BLaER1 treated with 17β-estradiol and CSF1 and Interleukin-3, amounts not matched to agents 10 nM and 100 nM (cell line): ENCODE results near the gene LRRC45.

Source experiments
- H3K27ac ChIP-seq, 11 experiments: shearing (Covaris generic); formaldehyde crosslinking; 2 replicates each; pipeline ENCODE4 v1.8.1; 2022
- H3K27me3 ChIP-seq, 11 experiments: shearing (Covaris generic); formaldehyde crosslinking; 2 replicates each; pipeline ENCODE4 v1.8.1; 2022
- H3K36me3 ChIP-seq, 11 experiments: shearing (Covaris generic); formaldehyde crosslinking; 2 replicates each; pipeline ENCODE4 v1.8.1; 2022
- H3K4me1 ChIP-seq, 10 experiments: shearing (Covaris generic); formaldehyde crosslinking; 2 replicates each; pipeline ENCODE4 v1.8.1; 2022
- H3K4me2 ChIP-seq, 11 experiments: shearing (Covaris generic); formaldehyde crosslinking; 2 replicates each; pipeline ENCODE4 v1.8.1; 2022
- H3K4me3 ChIP-seq, 10 experiments: shearing (Covaris generic); formaldehyde crosslinking; 2 replicates each; pipeline ENCODE4 v1.8.1; 2022
- H3K9ac ChIP-seq, 11 experiments: shearing (Covaris generic); formaldehyde crosslinking; 2 replicates each; pipeline ENCODE4 v1.8.1; 2022
- H3K9me3 ChIP-seq, 11 experiments: shearing (Covaris generic); formaldehyde crosslinking; replicated peaks in 1 of 11; 2 replicates each; pipeline ENCODE4 v1.8.1; 2022
- H4K20me1 ChIP-seq, 11 experiments: shearing (Covaris generic); formaldehyde crosslinking; 2 replicates each; pipeline ENCODE4 v1.8.1; 2022
- Cebpa-rat ChIP-seq, 11 experiments: shearing (Covaris generic); IDR thresholded peaks; 2 replicates each; pipeline ENCODE4 v1.8.1; 2022

LRRC45 gene

GRCh38 chr17:82063424-82064415, 40.6 kb downstream of the LRRC45 start:
- H3K4me1 ChIP-seq = peaks cover 27 to 57% (median 51%) of the 10 kb centered on the region in 10 experiments
- peaks cover 52 to 59% (median 55%) of the 10 kb centered on the region in 11 experiments for H3K36me3 ChIP-seq
- H3K4me3 ChIP-seq = peak overlapping the region in 9 of 10 experiments; percentile 84 to 99 (median 97); a peak in 16 of 20 replicates

GRCh38 chr17:82064433-82065192, 41.5 kb downstream of the LRRC45 start:
- peak overlapping the region; percentile 84 to 99 (median 98) for H3K4me3 ChIP-seq
- H3K9ac ChIP-seq = peak overlapping the region; percentile 94 to 99 (median 97)
- TF ChIP-seq Cebpa-rat (IDR thresholded peaks at IDR 0.05) = no peak
- peaks cover 27 to 49% (median 42%) of the 10 kb centered on the region in 10 experiments for H3K4me1 ChIP-seq
- no peaks in the 10 kb centered on the region for H3K9me3 ChIP-seq
- H3K4me2 ChIP-seq = peak overlapping the region; percentile 92 to 100 (median 98)
- H3K27me3 ChIP-seq = no peaks in the 10 kb centered on the region
- peaks cover 0 to 55% (median 49%) of the 10 kb centered on the region in 11 experiments; a peak in 18 of 22 replicates for H4K20me1 ChIP-seq
- peak overlapping the region; percentile 90 to 96 (median 94) for H3K27ac ChIP-seq
- H3K36me3 ChIP-seq = peaks cover 43 to 50% (median 46%) of the 10 kb centered on the region in 11 experiments

More at GRCh38 chr17:82063424-82064415, 40.6 kb downstream of the LRRC45 start:
- Histone ChIP-seq H3K9ac (peak overlapping the region; percentile 94 to 99 (median 97); a peak in 20 of 22 replicates), H3K9me3 (no peaks in the 10 kb centered on the region), H3K27ac (no peak overlapping the region), H3K27me3 (no peaks in the 10 kb centered on the region), H3K4me2 (peak overlapping the region; percentile 92 to 100 (median 98)), H4K20me1 (peaks cover 0 to 64% (median 58%) of the 10 kb centered on the region in 11 experiments; a peak in 18 of 22 replicates)
- no peak for TF ChIP-seq Cebpa-rat (IDR thresholded peaks at IDR 0.05)

- peaks cover 37 to 44% (median 40%) of the 10 kb centered on the region in 11 experiments for H3K36me3 ChIP-seq
- peak overlapping the region; percentile 84 to 99 (median 98) for H3K4me3 ChIP-seq
- H3K27ac ChIP-seq = peak overlapping the region; percentile 90 to 96 (median 94)
- H3K4me1 ChIP-seq = peaks cover 27 to 42% (median 36%) of the 10 kb centered on the region in 10 experiments
- no peak for TF ChIP-seq Cebpa-rat (IDR thresholded peaks at IDR 0.05)
- H3K9me3 ChIP-seq = no peaks in the 10 kb centered on the region
- H3K9ac ChIP-seq = peak overlapping the region; percentile 94 to 99 (median 97)
- no peaks in the 10 kb centered on the region for H3K27me3 ChIP-seq
- peak overlapping the region; percentile 92 to 100 (median 98) for H3K4me2 ChIP-seq
- peaks cover 0 to 49% (median 43%) of the 10 kb centered on the region in 11 experiments; a peak in 18 of 22 replicates for H4K20me1 ChIP-seq
Measured at GRCh38 chr17:82065193-82065637, 42.1 kb downstream of the LRRC45 start.

- Histone ChIP-seq H3K27ac (peak within 1 kb of the TSS; percentile 90 to 96 (median 94)), H4K20me1 (peaks cover 0 to 43% (median 37%) of the 10 kb centered on the region in 11 experiments; a peak in 17 of 22 replicates), H3K36me3 (peaks cover 31 to 39% (median 34%) of the 10 kb centered on the region in 11 experiments), H3K4me1 (peaks cover 27 to 38% (median 31%) of the 10 kb centered on the region in 10 experiments), H3K9me3 (no peaks in the 10 kb centered on the region), H3K9ac (peak within 1 kb of the TSS; percentile 94 to 99 (median 97)), H3K4me3 (peak within 1 kb of the TSS; percentile 84 to 99 (median 98)), H3K4me2 (peak within 1 kb of the TSS; percentile 92 to 100 (median 98)), H3K27me3 (no peaks in the 10 kb centered on the region)
- TF ChIP-seq Cebpa-rat (IDR thresholded peaks at IDR 0.05) = no peak
Measured at GRCh38 chr17:82065638-82066303, 42.7 kb downstream of the LRRC45 start, which contains the start of gene DUS1L. DUS1L (minus strand) TSS chr17:82065804; CDS start chr17:82065059, 745 bp downstream.

- Histone ChIP-seq H3K4me1 (peaks cover 8 to 36% (median 12%) of the 10 kb centered on the region in 10 experiments; a peak in 19 of 20 replicates), H3K4me2 (no peak overlapping the region), H4K20me1 (no peaks in the 10 kb centered on the region), H3K36me3 (no peaks in the 10 kb centered on the region), H3K9ac (no peak overlapping the region), H3K27ac (no peak overlapping the region), H3K27me3 (no peaks in the 10 kb centered on the region), H3K4me3 (no peak overlapping the region), H3K9me3 (no peaks in the 10 kb centered on the region)
- no peak for TF ChIP-seq Cebpa-rat (IDR thresholded peaks at IDR 0.05)
Measured at GRCh38 chr17:82070611-82071010, 47.5 kb downstream of the LRRC45 start.

- Histone ChIP-seq H3K9me3 (no peaks in the 10 kb centered on the region), H3K4me3 (no peak overlapping the region), H3K36me3 (peaks cover under 1 to 12% (median 6%) of the 10 kb centered on the region in 11 experiments; a peak in 19 of 22 replicates), H3K4me1 (peaks cover 0 to 39% (median 14%) of the 10 kb centered on the region in 10 experiments; a peak in 11 of 20 replicates), H3K9ac (no peak overlapping the region), H3K27me3 (no peaks in the 10 kb centered on the region), H3K27ac (no peak overlapping the region), H4K20me1 (peaks cover 0 to 18% (median 11%) of the 10 kb centered on the region in 11 experiments; a peak in 12 of 22 replicates), H3K4me2 (no peak overlapping the region)
- TF ChIP-seq Cebpa-rat (IDR thresholded peaks at IDR 0.05) = no peak
Measured at GRCh38 chr17:82072827-82073226, 49.7 kb downstream of the LRRC45 start.

- peaks cover 0 to 39% (median 14%) of the 10 kb centered on the region in 10 experiments; a peak in 11 of 20 replicates for H3K4me1 ChIP-seq
- no peak overlapping the region for H3K9ac ChIP-seq
- H3K36me3 ChIP-seq = peaks cover 7 to 18% (median 12%) of the 10 kb centered on the region in 11 experiments; a peak in 21 of 22 replicates
- no peaks in the 10 kb centered on the region for H3K9me3 ChIP-seq
- H3K4me3 ChIP-seq = no peak overlapping the region
- H3K27me3 ChIP-seq = no peaks in the 10 kb centered on the region
- no peak for TF ChIP-seq Cebpa-rat (IDR thresholded peaks at IDR 0.05)
- no peak overlapping the region for H3K4me2 ChIP-seq
- no peak overlapping the region for H3K27ac ChIP-seq
- H4K20me1 ChIP-seq = peaks cover 0 to 24% (median 18%) of the 10 kb centered on the region in 11 experiments; a peak in 12 of 22 replicates
Measured at GRCh38 chr17:82073446-82073845, 50.3 kb downstream of the LRRC45 start.
